GM19463 (cell line): ENCODE measurements around the gene LRRC8D.
"Not testable (repeated sequence)": the region's sequence is repeated elsewhere in the genome, so short reads cannot be mapped to it uniquely, and the experiment has no call there.

Source experiments
- ATAC-seq: cut with Tn5 transposase; IDR thresholded peaks from one replicate; pipeline ENCODE4 v1.9.1; 2021; ENCODE audit warnings: mild to moderate bottlenecking, moderate library complexity; ENCODE audit not compliant: unreplicated experiment

Gene LRRC8D

GRCh38 chr1:89908672-89909436, 88.0 kb downstream of the LRRC8D start:
- no peak for ATAC-seq

- ATAC-seq = no peak
These were observed 89.4 kb downstream of the LRRC8D start for GRCh38 chr1:89910268-89910667.

- no peak for ATAC-seq
These were observed 89.9 kb downstream of the LRRC8D start for GRCh38 chr1:89910780-89911179.

- no peak for ATAC-seq
These were observed 90.6 kb downstream of the LRRC8D start for GRCh38 chr1:89911191-89911991.

- no peak for ATAC-seq
These were observed 91.2 kb downstream of the LRRC8D start for GRCh38 chr1:89912073-89912472.

GRCh38 chr1:89913353-89914095, 92.7 kb downstream of the LRRC8D start:
- ATAC-seq = no peak

GRCh38 chr1:89917353-89917752, 96.5 kb downstream of the LRRC8D start:
- no peak for ATAC-seq

GRCh38 chr1:89918127-89918793, 97.4 kb downstream of the LRRC8D start:
- no peak for ATAC-seq

GRCh38 chr1:89918794-89919155, 97.9 kb downstream of the LRRC8D start:
- no peak for ATAC-seq

GRCh38 chr1:89919174-89919573, 98.3 kb downstream of the LRRC8D start:
- ATAC-seq = no peak

GRCh38 chr1:89922911-89923310, 102.1 kb downstream of the LRRC8D start:
- ATAC-seq = no peak

GRCh38 chr1:89923517-89923916, 102.7 kb downstream of the LRRC8D start:
- no peak for ATAC-seq

GRCh38 chr1:89924075-89924474, 103.2 kb downstream of the LRRC8D start:
- not testable (repeated sequence) for ATAC-seq

GRCh38 chr1:89927049-89927448, 106.2 kb downstream of the LRRC8D start:
- no peak for ATAC-seq

GRCh38 chr1:89927478-89927877, 106.6 kb downstream of the LRRC8D start:
- no peak for ATAC-seq

GRCh38 chr1:89928506-89928905, 107.7 kb downstream of the LRRC8D start:
- no peak for ATAC-seq

- no peak for ATAC-seq
These were observed 108.7 kb downstream of the LRRC8D start for GRCh38 chr1:89929467-89930063.

- no peak for ATAC-seq
These were observed 109.7 kb downstream of the LRRC8D start for GRCh38 chr1:89930579-89930978.

- no peak for ATAC-seq
These were observed 111.1 kb downstream of the LRRC8D start for GRCh38 chr1:89931964-89932363.

GRCh38 chr1:89932598-89933364, 111.9 kb downstream of the LRRC8D start:
- ATAC-seq = no peak
